ENCODE measurements around the gene RPL26. TPM values are rescaled to one million over a fixed set of nuclear protein-coding genes. Genes with fewer than 3 reads are reported as not detected.

Gene RPL26
- total RNA-seq, 1 donor from 2014 or later = 727 TPM

- intact Hi-C loops (cut with DNase I) = no loop called here
- no peak for DNase-seq (ENCODE audit: low spot score)
Observed at GRCh38 chr17:8339540-8339939, 43.5 kb downstream of the RPL26 start, which contains the start of gene ODF4. Gene ODF4, plus strand, starts transcription at chr17:8339840. Its CDS starts 212 bp downstream, at chr17:8340052.

- intact Hi-C loops (cut with DNase I) = no loop called here
- DNase-seq (ENCODE audit: low spot score) = no peak
Observed at GRCh38 chr17:8338753-8339140, 44.2 kb downstream of the RPL26 start.

- intact Hi-C loops (cut with DNase I) = no loop called here
Observed at GRCh38 chr17:8337802-8338752, 44.9 kb downstream of the RPL26 start.

DNA sequence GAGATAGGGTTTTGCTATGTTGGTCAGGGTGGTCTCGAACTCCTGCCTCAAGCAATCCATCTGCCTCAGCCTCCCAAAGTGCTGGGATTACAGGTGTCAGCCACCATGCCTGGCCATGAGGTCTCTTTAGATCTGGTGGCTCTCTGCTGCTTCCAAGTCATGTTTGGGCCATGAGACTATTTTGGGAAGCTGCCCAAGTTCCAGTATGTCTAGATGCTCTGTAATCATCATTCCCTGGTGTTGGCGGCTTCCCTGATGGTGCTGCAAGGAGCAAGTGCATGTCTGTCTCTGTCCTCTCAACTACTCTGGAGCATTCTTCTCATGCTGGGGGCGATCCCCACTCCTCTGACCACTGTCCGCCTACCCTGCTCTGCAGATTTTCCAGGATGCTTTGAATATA is 49.7 kb downstream of the RPL26 start:
- intact Hi-C loops (cut with DNase I) = no loop called here
- no peak for DNase-seq (ENCODE audit: low spot score)

More at GRCh38 chr17:8337802-8338752, 44.9 kb downstream of the RPL26 start:
- DNase-seq (ENCODE audit: low spot score) = no peak

- DNase-seq (ENCODE audit: low spot score) = no peak
- intact Hi-C loops (cut with DNase I) = no loop called here
Observed at GRCh38 chr17:8332688-8333087, 50.3 kb downstream of the RPL26 start.

GRCh38 chr17:8332128-8332527 is 50.9 kb downstream of the RPL26 start:
- no peak for DNase-seq (ENCODE audit: low spot score)
- intact Hi-C loops (cut with DNase I) = no loop called here

Other genes with a start within 250 kb of the RPL26 start
- gene PER1, start 230.8 kb downstream of the RPL26 start, total RNA-seq = 47.8 TPM
- gene VAMP2, start 220.2 kb downstream of the RPL26 start, total RNA-seq = 63.9 TPM
- 8.7 TPM for gene TMEM107, start 206.8 kb downstream of the RPL26 start, total RNA-seq
- 6.8 TPM for gene BORCS6, start 193.0 kb downstream of the RPL26 start, total RNA-seq
- 0.83 TPM for gene AURKB, start 172.6 kb downstream of the RPL26 start, total RNA-seq
- 13.4 TPM for gene CTC1, start 135.1 kb downstream of the RPL26 start, total RNA-seq
- 11.2 TPM for gene PFAS, start 133.9 kb downstream of the RPL26 start, total RNA-seq
- 23.7 TPM for gene RANGRF, start 94.5 kb downstream of the RPL26 start, total RNA-seq
- 4.0 TPM for gene SLC25A35, start 87.8 kb downstream of the RPL26 start, total RNA-seq
- 18.3 TPM for gene ARHGEF15, start 73.0 kb downstream of the RPL26 start, total RNA-seq
- not detected for gene ODF4, start 43.4 kb downstream of the RPL26 start, total RNA-seq
- not detected for gene RNF222, start 14.6 kb upstream of the RPL26 start, total RNA-seq
- gene NDEL1, start 52.7 kb upstream of the RPL26 start, total RNA-seq = 42.0 TPM
- 45.6 TPM for gene MYH10, start 247.5 kb upstream of the RPL26 start, total RNA-seq

Measured in cardiac septum (tissue), 1 donor.